Endothelial cell of umbilical vein (primary cell): ENCODE data around the gene USHBP1. TPM values are rescaled to one million over a fixed set of nuclear protein-coding genes. Genes with fewer than 3 reads are reported as not detected.

Experiments used
- BruUV-seq: library from RNA; stranded (reverse); fragments of 400-500 nt; replicated peaks from 2 replicates; lab custom pipeline; 2021; lab: Mats Ljungman, UMichigan
- CTCF ChIA-PET: fragments of 300-600, 350-600 bp; sonication (Branson Sonifier 250); formaldehyde crosslinking; loops from one replicate; lab custom pipeline; 2021; ENCODE audit warnings: antibody characterized with exemption, inconsistent platforms; lab: Charles Lee
- POLR2A ChIA-PET: fragments of 300-600, 350-600 bp; sonication (Branson Sonifier 250); formaldehyde crosslinking; loops from one replicate; lab custom pipeline; 2021; ENCODE audit warnings: antibody characterized with exemption, inconsistent platforms; lab: Charles Lee
- DNase-seq: peaks from one replicate; pipeline ENCODE4 v3.0.0-alpha.2; 2011; ENCODE audit warnings: low read depth, low spot score
- FAIRE-seq: peaks from 2 replicates; lab custom pipeline; 2011; peaks lifted over from hg19 to GRCh38; lab: Jason Lieb, UNC
- H2AFZ ChIP-seq: 2 replicates; pipeline ENCODE4 v1.6.0; 2012; ENCODE audit warnings: low read depth, low read length, control low read depth, inconsistent platforms
- H3K27ac ChIP-seq: 2 replicates; pipeline ENCODE4 v1.5.1; 2011; ENCODE audit warnings: low read depth, mild to moderate bottlenecking, control low read depth, low read length, moderate library complexity; ENCODE audit not compliant: insufficient read depth
- H3K27me3 ChIP-seq, 2 experiments: 2 replicates each; pipeline versions ENCODE4 v1.6.0 to v1.6.1; 2011; ENCODE audit warnings: low read length in 2 of 2, mixed read lengths in 1 of 2; ENCODE audit not compliant: control insufficient read depth in 2 of 2, insufficient read depth in 2 of 2
- H3K36me3 ChIP-seq, 2 experiments: 2 replicates in 1 of 2; 3 replicates in 1 of 2; pipeline ENCODE4 v1.5.1; 2011; ENCODE audit warnings: low read length in 2 of 2, mild to moderate bottlenecking in 1 of 2, moderate library complexity in 1 of 2; ENCODE audit not compliant: control insufficient read depth in 2 of 2, insufficient read depth in 2 of 2; ENCODE audit errors: extremely low read depth in 1 of 2
- H3K4me1 ChIP-seq: 3 replicates; pipeline ENCODE4 v1.5.1; 2011; ENCODE audit warnings: mild to moderate bottlenecking, low read length; ENCODE audit not compliant: control insufficient read depth, insufficient read depth; ENCODE audit errors: extremely low read depth
- H3K4me2 ChIP-seq: 2 replicates; pipeline ENCODE4 v1.6.1; 2011; ENCODE audit warnings: low read length, control low read depth, mixed read lengths; ENCODE audit not compliant: insufficient read depth
- H3K4me3 ChIP-seq, 3 experiments: fragments of 200-600 bp in 1 of 3; sonication (generic), shearing (Covaris generic) in 1 of 3; replicated peaks in 1 of 3; 2 replicates each; pipeline ENCODE4 v1.5.1; 2011 to 2016; ENCODE audit warnings: control low read depth in 3 of 3, low read length in 3 of 3, mild to moderate bottlenecking in 2 of 3, inconsistent platforms in 1 of 3, low read depth in 1 of 3, moderate library complexity in 1 of 3; ENCODE audit not compliant: insufficient read depth in 1 of 3
- H3K79me2 ChIP-seq: 2 replicates; pipeline ENCODE4 v1.6.0; 2012; ENCODE audit warnings: low read length, inconsistent platforms; ENCODE audit not compliant: control insufficient read depth, insufficient read depth
- H3K9ac ChIP-seq: replicated peaks from 2 replicates; pipeline ENCODE3; 2011; ENCODE audit warnings: low read length, control low read depth; ENCODE audit not compliant: insufficient read depth; ENCODE audit errors: extremely low read depth
- H3K9me1 ChIP-seq: replicated peaks from 3 replicates; pipeline ENCODE4 v1.6.0; 2011; ENCODE audit warnings: mild to moderate bottlenecking, low read length; ENCODE audit not compliant: control insufficient read depth, insufficient read depth; ENCODE audit errors: extremely low read depth
- H3K9me3 ChIP-seq: replicated peaks from 2 replicates; pipeline ENCODE4 v1.5.1; 2012; ENCODE audit warnings: low read length, inconsistent platforms; ENCODE audit not compliant: control insufficient read depth, insufficient read depth
- H4K20me1 ChIP-seq: replicated peaks from 2 replicates; pipeline ENCODE3; 2011; ENCODE audit warnings: mild to moderate bottlenecking, low read length; ENCODE audit not compliant: control insufficient read depth, insufficient read depth; ENCODE audit errors: extremely low read depth
- CTCF ChIP-seq, 2 donors: IDR thresholded peaks; 1 replicate in 1 of 2; 2 replicates in 1 of 2; pipeline ENCODE4 v1.5.1; 2011; ENCODE audit warnings: low read length in 2 of 2, mild to moderate bottlenecking in 2 of 2, moderate library complexity in 2 of 2, control low read depth in 1 of 2, inconsistent platforms in 1 of 2, low read depth in 1 of 2; ENCODE audit not compliant: insufficient read depth in 1 of 2; ENCODE audit errors: extremely low read depth in 1 of 2
- EZH2 ChIP-seq: IDR thresholded peaks from 2 replicates; pipeline ENCODE4 v1.6.1; 2012; ENCODE audit warnings: borderline replicate concordance, low read depth, mild to moderate bottlenecking, moderate library complexity, low read length, inconsistent platforms; ENCODE audit not compliant: severe bottlenecking
- FOS ChIP-seq: IDR thresholded peaks from 2 replicates; pipeline ENCODE4 v1.6.1; 2011; ENCODE audit warnings: mild to moderate bottlenecking, low read length, moderate library complexity, borderline replicate concordance; ENCODE audit not compliant: insufficient read depth
- GATA2 ChIP-seq: IDR thresholded peaks from 2 replicates; pipeline ENCODE4 v1.7.0; 2011; ENCODE audit warnings: low read depth, mild to moderate bottlenecking, moderate library complexity, mixed read lengths, low read length; ENCODE audit not compliant: insufficient read length, insufficient read depth
- JUN ChIP-seq: IDR thresholded peaks from 2 replicates; pipeline ENCODE4 v1.6.1; 2011; ENCODE audit warnings: borderline replicate concordance, low read depth; ENCODE audit not compliant: insufficient read length, insufficient read depth
- MAX ChIP-seq: IDR thresholded peaks from 2 replicates; pipeline ENCODE4 v1.6.1; 2011; ENCODE audit not compliant: insufficient read depth, insufficient read length
- MYC ChIP-seq: IDR thresholded peaks from one replicate; pipeline ENCODE4 v1.6.1; 2011; ENCODE audit warnings: mild to moderate bottlenecking, low read depth, low read length
- POLR2AphosphoS5 ChIP-seq: IDR thresholded peaks from 2 replicates; pipeline ENCODE4 v1.6.1; 2012; ENCODE audit warnings: low read depth, mild to moderate bottlenecking, control low read depth, low read length, moderate library complexity; ENCODE audit not compliant: insufficient read depth
- dilution Hi-C: fragments of 300-500 bp; cut with MboI; formaldehyde crosslinking; loops from one replicate; pipeline ENCODE4 v1.15.0; 2019; ENCODE audit warnings: low sequenced_read_pairs; ENCODE audit not compliant: extremely low pct_ligation_motif_present
- intact Hi-C: fragments of 100-400 bp; cut with micrococcal nuclease; formaldehyde crosslinking; loops from one replicate; pipeline ENCODE4 v1.10.0; 2022
- polyA plus RNA-seq, 4 experiments: library from polyadenylated mRNA; depleted of rRNA in 3 of 4; stranded (reverse) in 3 of 4; unstranded in 1 of 4; fragments of >200 nt; gene quantifications; 2 replicates each; pipeline versions ENCODE4 v1.2.1 to v1.2.3, GENCODE V29; 2011 to 2012; ENCODE audit warnings: missing spikeins in 1 of 4
- total RNA-seq: library from RNA; stranded (reverse); gene quantifications from 2 replicates; pipeline ENCODE4 v1.2.3, GENCODE V29; 2021

The USHBP1 gene
- total and polyA plus RNA-seq, 2 donors (not counting 3 experiments of a cell fraction or from before 2014, with no cell fraction given) = 14.8 to 20.4 TPM

DNA sequence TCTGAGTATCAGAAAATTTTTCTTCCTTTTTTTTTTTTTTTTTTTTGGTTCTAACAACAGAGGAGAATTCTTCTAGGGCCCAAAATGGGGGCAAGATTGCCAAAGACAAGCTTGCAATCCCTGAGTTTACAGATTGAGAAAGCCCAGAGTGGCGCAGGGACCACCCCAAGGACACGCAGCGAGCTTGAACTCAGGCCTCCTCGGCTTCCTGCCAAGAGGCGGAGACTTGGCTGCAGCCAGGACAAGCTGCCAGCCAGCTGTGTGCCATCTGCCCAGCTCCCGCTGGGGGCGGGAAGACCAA is 40.6 kb upstream of the USHBP1 start:
- Histone ChIP-seq H3K9me3 (no peaks in the 10 kb centered on the region), H3K9me1 (no peaks in the 10 kb centered on the region), H3K4me2 (peak overlapping the region; percentile 81), H3K79me2 (peaks cover 8% of the 10 kb centered on the region), H3K4me3 (peak overlapping the region in 1 of 3 experiments; percentile 2), H4K20me1 (no peaks in the 10 kb centered on the region), H3K9ac (no peak overlapping the region), H3K36me3 (no peaks in the 10 kb centered on the region), H3K27me3 (no peaks in the 10 kb centered on the region), H2AFZ (no peak overlapping the region), H3K4me1 (peaks cover 11% of the 10 kb centered on the region), H3K27ac (no peak overlapping the region)
- intact Hi-C loops (loop anchor here (1.0 kb wide), 1 partner anchor 13 kb away; no protein-coding TSS in a partner anchor), dilution Hi-C loops (no loop called here)
- BruUV-seq = no TSS peak
- no peak for TF ChIP-seq FOS
- no peak for TF ChIP-seq CTCF (IDR thresholded peaks at IDR 0.05; ENCODE audit: extremely low read depth in 1 of 2, insufficient read depth in 1 of 2, low read depth in 1 of 2, low read length in 2 of 2)
- TF ChIP-seq POLR2AphosphoS5 = no peak
- TF ChIP-seq GATA2 = no peak
- no peak for TF ChIP-seq JUN
- no peak for TF ChIP-seq MAX
- TF ChIP-seq EZH2 = no peak
- no peak for TF ChIP-seq MYC
- CTCF ChIA-PET = interaction anchor here (0.6 to 3.3 kb wide), 16 partner anchors 8 to 114 kb away, joined by 3 to 70 read pairs (median 4); partner anchors contain the start of genes ANO8 and USE1
- DNase-seq (no peak), FAIRE-seq (no peak)
- POLR2A ChIA-PET = interaction anchor here (0.5 to 1.1 kb wide), 4 partner anchors 12 to 129 kb away, joined by 3 to 8 read pairs (median 4); no protein-coding TSS in a partner anchor
